Gastroesophageal sphincter (tissue), 3 donors: Measurements from ENCODE around the gene ACTL6A.

Experiments
- EP300 ChIP-seq: sonication (generic); formaldehyde crosslinking; IDR thresholded peaks from one replicate; pipeline ENCODE4 v1.6.1; 2017; ENCODE audit warnings: antibody characterized with exemption, mild to moderate bottlenecking
- POLR2A ChIP-seq, 2 donors: fragments of 450-650 bp; IDR thresholded peaks; one replicate each; pipeline ENCODE4 v1.6.1; 2017; ENCODE audit warnings: antibody characterized with exemption in 2 of 2, mild to moderate bottlenecking in 2 of 2, moderate library complexity in 1 of 2
- POLR2AphosphoS5 ChIP-seq: sonication (generic); formaldehyde crosslinking; IDR thresholded peaks from one replicate; pipeline ENCODE4 v1.6.1; 2017; ENCODE audit warnings: antibody characterized with exemption
- TF ChIP-seq, protein P1 (sequence below), 4 experiments: fragments of 200-600 bp in 2 of 4; fragments of 450-650 bp in 2 of 4; sonication (generic) in 1 of 4; IDR thresholded peaks; one replicate each; pipeline ENCODE4 v1.5.1; 2017 to 2019; ENCODE audit warnings: antibody characterized with exemption in 4 of 4, mild to moderate bottlenecking in 2 of 4, moderate library complexity in 2 of 4

DNA sequence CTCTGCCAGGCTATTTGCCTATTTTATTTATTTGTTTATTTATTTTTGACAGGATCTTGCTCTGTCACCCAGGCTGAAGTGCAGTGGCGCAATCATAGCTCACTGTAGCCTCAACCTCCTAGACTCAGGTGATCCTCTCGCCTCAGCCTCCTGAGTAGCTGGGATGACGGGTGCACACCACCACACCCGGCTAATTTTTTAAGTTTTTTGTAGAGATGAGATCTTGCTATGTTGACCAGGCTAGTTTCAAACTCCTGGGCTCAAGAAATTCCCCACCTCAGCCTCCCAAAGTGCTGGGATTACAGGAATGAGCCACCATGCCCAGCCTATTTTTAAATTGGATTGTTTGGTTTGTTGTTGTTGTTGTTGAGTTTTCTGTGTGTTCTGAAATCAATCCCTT is 47.3 kb downstream of the ACTL6A start:
- TF ChIP-seq, protein P1, sequence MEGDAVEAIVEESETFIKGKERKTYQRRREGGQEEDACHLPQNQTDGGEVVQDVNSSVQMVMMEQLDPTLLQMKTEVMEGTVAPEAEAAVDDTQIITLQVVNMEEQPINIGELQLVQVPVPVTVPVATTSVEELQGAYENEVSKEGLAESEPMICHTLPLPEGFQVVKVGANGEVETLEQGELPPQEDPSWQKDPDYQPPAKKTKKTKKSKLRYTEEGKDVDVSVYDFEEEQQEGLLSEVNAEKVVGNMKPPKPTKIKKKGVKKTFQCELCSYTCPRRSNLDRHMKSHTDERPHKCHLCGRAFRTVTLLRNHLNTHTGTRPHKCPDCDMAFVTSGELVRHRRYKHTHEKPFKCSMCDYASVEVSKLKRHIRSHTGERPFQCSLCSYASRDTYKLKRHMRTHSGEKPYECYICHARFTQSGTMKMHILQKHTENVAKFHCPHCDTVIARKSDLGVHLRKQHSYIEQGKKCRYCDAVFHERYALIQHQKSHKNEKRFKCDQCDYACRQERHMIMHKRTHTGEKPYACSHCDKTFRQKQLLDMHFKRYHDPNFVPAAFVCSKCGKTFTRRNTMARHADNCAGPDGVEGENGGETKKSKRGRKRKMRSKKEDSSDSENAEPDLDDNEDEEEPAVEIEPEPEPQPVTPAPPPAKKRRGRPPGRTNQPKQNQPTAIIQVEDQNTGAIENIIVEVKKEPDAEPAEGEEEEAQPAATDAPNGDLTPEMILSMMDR (IDR thresholded peaks at IDR 0.05): no peak
- TF ChIP-seq POLR2AphosphoS5 (no peak), POLR2A (IDR thresholded peaks at IDR 0.05) (no peak), EP300 (no peak)
